ENCODE data around the gene PTOV1.

PTOV1 gene

DNA sequence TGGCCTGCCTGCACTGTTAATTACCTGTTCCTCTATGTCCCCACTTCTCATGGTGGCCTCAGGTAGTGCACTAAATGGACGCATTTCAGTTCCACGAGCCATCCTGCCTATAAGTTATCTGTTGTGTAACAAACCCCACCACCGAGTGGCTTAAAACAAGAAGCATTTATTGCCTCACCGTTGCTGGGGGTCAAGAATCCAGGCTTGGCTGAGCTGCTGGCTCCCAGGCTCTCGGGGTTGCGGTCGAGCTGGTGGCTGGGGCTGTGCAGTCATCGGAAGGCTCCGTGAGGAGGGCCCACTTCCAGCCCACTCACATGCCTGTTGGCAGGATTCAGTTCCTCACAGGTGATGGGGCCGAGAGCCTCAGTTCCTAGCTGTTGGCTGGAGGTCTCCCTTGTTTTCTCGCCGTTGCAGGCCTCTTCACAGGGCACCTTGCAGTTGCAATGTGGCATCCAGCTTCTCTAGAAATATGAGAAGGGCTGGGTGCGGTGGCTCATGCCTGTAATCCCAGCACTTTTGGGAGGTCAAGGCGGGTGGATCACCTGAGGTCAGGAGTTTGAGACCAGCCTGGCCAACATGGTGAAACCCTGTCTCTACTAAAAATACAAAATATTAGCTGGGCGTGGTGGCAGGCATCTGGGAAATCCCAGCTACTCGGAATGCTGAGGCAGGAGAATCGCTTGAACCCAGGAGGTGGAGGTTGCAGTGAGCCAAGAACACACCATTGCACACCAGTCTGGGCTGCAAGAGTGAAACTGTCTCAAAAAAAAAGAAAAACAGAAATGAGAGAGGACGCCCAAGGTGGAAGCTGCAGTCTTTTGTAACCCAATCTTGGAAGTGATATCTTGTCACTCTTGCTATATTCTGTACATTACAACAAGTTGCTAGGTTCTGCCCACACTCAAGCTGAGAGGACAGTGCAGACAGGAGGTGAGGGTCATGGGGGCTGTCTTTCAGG lies 6.5 kb upstream of the PTOV1 start:
- DNase-seq (ENCODE audit: low read depth), result no peak

DNA sequence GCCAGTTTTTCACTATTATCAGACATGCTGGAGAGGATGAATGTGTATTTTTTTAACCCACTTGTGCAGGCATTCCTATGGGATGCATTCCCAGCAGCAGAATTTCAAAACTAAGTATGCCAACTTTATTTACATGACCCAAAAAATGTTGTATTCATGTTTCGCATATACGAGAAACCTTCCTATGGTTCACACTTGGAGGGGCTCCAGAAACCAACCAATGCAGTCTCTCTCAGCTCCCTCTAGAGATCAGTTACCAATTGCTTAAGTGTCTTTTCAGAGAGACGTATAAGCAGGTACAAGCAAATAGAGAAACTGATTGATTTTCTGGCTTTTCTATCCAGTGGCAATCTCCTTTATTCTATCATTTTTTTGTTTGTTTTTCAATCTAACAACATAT lies 5.5 kb upstream of the PTOV1 start:
- DNase-seq (ENCODE audit: low read depth), result no peak

DNA sequence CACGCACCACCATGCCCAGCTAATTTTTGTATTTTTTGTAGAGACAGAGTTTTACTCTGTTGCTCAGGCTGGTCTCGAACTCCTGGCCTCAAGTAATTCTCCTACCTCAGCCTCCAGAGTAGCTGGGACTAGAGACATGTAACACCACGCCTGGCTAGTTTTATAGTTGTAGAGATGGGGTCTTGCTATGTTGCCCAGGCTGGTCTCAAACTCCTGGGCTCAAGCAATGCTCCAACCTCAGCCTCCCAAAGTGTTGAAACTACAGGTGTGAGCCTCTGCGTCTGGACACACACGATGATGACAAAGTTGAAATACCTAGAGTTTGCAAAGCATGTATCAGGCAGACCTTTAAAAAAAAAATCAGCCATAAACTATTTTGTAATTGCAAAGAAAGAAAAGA lies 4.6 kb upstream of the PTOV1 start:
- no peak for DNase-seq (ENCODE audit: low read depth)

DNA sequence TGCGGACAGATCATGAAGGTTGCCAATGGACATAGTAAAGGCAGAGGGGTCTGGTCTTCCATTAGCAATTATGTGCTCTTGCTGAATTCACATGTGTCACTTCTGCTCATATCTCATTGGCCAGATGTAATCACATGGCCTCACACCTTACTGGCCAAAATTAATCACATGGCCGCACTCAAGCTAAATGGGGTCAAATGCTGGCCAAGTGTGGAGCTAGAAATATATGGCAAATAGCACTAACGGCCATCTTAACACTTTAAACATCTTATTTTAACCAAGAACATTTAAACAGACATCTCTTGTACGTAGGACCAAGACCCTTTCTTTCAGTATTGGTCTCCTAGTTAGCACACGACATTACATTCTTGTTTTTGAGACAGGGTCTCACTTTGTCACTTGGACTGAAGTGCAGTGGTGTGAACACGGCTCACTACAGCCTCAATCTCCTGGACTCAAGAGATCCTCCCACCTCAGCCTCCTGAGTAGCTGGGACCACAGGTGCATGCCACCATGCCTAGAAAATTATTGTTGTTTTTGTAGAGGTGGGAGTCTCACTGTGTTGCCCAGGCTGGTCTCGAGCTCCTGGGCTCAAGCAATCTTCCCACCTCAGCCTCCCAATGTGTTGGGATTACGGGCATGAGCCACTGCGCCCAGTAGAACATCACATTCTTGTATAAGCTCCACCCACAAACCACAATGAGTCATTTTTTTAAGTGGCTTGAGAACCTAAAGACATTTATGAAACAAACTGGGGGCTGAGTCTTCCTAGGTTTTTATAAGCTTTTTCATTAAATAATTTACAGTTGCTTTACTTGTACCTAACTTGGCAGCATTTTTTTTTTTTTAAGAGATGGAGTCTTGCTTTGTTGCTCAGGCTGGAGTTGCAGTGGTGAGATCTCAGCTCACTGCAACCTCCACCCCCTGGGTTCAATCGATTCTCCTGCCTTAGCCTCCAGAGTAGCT lies 2.9 kb upstream of the PTOV1 start:
- peak; percentile 71 for DNase-seq (ENCODE audit: low read depth)

DNA sequence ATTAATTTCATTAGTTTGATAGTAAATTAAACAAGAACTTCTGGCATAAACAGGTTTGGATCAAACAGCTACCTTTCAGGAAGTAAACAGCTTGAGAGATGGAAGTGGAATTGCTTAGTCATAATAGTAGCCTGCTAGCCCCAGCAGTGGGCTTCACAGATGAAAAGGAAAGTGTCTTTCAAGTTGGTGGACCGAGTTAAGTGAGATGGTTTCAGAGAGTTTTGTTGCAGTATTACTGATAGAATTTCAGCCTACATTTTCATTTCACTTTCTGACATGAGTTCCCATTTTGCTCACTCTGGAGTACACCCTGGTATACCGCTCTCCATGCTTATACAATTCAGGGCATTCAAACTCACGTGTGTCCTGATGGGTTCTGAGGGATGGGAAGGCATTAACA lies 2.0 kb upstream of the PTOV1 start:
- DNase-seq (ENCODE audit: low read depth), result no peak

DNA sequence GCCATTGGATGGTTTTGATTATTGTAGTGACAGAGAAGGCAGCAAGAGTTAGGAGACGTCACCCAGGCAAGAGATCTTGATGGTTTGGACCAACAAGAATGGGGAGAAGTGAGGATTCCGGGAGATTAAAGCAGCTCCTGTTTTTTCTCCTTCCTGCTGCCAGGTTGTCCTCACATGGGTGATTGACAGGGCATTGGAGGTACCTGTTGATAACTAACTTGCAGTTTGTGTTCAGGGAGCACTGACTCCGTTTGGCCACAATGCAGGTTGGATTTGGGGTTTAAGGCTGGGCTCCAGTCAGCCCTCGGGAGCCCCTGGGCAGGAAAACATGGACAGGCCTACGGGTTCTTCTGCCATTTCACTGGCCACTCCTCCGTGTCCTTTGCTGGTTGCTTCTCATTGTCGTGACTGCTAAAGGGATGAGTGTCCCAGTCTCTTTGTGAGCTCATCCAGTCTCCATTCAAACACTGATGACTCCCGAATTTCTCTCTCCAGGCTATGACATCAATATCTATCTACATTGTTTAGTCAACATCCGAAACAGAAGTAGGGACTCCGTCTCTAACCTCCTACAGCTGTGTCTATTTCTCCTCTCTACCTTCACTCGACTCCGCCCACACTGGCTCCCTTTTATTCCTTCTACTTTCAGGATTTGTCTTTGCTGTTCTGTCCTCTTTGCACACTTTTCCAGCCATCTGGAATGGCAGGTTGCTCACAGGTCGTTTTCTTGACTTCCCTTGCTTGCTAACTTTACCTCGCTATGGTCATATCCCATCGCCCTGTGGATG lies 1.3 kb upstream of the PTOV1 start:
- no peak for DNase-seq (ENCODE audit: low read depth)

DNA sequence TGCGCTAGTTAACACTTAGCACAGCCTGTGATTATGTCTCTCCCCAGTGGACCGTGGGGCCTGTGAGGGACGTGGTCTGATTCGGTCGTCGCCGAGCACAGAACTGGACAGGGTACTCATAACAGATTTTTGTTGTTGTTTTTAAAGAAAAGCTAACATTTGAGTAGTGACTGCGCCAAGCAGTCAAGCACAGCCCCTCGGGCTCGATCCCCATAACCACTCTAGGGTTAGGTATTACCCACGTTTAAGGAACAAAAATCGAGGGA lies 805 bp upstream of the PTOV1 start:
- no peak for DNase-seq (ENCODE audit: low read depth)

DNA sequence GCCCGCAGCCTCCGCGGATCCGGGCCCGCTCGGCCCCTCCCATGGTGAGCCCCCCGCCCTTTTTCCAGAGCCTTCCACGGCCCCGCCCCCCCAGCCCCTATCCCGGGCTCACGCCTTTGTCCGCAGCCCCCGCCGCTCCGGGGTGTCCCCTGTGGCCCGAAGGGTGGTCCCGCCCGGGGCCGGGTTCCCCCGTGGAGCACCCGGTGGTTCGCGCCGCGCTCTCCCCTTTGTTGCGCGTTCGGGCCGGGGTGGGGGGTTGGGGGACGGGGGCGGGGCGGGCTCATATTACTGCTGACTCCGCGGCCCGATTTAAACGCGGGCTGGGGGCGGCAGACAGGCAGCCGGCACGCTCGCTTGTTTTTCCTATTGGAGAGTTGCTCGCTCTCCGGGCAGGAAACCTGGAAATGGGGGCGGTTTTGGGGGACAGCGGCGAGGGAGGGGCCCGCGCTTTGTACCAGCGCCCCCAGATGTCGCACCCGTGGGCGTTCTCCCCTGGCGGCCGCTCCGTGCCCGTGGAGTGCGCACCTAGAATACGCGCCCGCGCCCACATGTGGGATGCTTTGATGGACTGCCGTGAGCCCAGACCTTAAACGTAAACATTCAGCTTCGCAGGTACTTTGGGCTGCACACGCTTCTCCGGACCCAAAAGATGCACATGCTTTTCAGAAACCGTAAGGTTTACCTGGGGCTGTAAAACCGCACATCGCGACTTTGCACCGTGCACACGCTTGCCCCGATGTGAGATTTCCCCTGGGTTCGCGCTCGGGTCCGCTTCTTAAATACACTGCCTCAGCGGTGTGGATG lies 699 bp downstream of the PTOV1 start:
- no peak for DNase-seq (ENCODE audit: low read depth)

DNA sequence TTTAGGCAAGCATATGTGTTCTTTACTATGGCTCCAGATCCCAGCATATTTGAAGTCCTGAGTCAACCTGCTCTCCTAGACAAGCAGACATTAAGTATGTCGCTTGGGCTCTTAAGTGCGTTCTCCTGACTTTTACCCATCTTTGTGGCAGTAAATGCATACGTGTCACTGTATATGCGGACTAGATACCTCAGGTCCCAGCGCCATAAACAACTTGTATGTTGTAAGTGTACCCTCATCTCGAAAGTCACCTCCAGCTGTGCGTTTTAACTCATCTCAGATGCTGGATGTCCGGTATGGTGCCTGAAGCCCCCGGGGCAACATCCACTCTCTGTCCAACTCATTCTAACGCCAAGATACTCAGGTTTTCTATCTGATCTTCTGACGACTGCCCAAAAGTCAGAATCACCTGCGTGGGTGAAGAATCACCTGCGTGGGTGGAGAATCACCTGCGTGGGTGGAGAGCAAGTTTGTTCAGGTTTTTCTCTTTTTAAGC lies 1.7 kb downstream of the PTOV1 start:
- DNase-seq (ENCODE audit: low read depth), result no peak

DNA sequence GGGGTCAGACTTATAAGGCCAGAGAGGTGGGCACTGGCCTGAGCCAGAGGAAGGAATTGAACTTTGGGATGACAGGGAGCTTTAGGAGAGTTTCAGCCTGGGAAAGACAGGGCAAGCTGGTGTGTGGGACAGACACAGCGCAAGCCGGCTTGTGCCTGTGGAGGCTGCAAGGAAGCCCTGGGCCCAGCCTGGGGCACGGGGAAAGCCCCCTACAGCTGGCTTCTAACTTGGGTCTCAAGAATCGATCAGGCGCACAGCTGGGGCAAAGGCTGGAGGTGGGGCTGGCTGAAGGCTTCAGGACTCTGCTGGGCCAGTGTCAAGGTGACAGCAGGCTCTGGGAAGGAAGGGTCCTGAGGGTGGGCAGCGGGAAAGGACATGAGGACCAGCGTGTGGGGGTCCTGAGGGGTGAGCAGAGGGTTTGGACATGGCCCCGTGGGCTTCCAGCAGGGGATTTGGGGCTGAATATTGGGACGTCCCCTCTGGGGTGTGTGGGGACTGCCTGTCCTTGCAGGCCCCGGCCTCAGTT lies 3.0 kb downstream of the PTOV1 start:
- DNase-seq (ENCODE audit: low read depth), result no peak

DNA sequence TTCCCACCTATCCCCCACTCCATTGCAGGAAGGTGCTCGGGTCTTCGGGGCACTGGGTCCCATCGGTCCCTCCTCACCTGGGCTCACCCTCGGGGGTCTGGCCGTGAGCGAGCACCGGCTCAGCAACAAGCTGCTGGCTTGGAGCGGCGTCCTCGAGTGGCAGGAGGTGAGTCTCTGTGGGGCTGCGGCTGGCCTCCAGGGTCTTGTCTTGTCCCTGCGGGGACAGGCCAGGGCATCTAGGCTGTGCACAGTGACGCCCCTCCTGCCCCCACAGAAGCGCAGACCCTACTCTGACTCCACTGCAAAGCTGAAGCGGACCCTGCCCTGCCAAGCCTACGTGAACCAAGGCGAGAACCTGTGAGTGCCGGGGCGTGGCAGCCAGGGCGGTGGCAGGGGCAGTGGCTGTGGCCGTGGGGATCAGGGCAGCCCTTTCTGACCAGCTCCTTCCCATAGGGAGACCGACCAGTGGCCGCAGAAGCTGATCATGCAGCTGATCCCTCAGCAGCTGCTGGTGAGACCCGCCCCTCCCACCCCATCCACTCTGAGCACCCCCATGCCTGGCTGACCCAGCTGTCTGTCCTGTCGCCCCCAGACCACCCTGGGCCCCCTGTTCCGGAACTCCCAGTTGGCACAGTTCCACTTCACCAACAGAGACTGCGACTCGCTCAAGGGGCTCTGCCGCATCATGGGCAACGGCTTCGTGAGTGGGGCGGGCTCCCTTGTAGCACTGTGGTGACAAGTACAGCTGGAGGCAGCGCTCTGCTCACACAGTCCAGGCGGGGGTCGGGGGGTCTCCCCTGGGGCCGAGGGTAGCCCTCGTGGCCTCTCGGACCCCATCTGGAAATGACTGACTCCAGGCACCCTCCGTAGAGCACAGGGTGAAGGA lies 3.7 kb downstream of the PTOV1 start:
- no peak for DNase-seq (ENCODE audit: low read depth)

DNA sequence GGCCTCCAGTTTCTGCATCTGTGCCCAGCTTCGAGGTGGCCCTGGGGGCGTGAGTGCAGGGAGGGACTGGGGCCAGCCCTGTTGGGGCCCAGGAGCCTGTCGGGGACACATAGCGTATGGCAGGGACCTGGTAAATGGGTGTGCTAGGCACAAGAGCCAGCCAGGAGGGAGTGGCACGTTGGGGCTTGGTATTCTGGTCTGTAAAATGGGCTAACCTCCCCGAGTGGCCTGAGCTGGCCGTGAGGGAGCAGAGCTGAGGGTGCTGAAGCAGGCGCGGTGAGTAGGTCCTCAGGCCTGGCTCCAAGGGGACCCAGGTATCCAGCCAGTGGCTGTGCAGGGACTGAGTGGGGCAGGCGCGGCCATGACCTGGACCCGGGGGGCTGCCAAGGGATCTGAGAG lies 4.3 kb downstream of the PTOV1 start:
- no peak for DNase-seq (ENCODE audit: low read depth)

DNA sequence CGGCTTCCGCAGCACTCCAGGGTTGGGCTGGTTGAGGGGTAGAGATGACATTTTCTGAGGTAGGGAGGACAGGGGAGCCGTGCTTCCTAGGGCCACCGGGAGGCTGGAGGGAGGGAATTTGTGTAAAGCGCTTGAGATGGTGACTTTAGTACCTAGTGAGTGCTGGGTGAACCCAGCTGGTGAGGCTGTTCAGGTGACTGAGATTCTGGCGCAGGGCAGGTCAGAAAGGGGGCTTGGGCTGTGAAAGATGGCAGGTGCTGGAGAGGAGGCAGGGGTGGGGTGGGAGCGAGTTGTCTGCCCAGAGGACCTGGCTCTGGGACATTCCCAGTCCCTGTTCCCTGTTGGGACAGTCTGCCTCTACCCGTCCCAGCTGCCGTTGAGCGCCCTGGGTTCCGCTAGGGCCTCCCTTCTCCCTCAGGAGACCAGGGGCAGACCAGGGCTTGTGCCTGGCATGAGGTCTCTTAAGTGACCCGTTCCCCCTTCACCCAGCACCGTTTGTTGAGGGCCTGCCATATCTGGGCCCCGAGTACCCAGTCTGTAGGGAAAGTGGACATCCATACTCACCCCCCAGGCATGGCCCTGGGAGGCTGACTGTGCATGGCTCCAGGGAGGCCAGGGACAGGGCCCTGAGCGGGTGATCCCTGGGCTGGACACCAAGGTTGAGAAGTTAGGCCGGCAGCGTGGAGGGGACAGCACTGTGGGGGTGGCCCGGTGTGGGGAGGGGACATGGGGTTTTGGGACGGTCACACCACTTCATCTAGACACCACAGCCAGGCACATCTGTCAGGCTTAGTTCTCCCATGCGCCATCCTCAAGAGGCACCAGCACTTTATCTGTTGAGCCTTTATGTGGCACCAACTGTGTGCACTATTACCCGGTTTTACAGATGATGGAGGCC lies 5.0 kb downstream of the PTOV1 start:
- DNase-seq (ENCODE audit: low read depth), result no peak

DNA sequence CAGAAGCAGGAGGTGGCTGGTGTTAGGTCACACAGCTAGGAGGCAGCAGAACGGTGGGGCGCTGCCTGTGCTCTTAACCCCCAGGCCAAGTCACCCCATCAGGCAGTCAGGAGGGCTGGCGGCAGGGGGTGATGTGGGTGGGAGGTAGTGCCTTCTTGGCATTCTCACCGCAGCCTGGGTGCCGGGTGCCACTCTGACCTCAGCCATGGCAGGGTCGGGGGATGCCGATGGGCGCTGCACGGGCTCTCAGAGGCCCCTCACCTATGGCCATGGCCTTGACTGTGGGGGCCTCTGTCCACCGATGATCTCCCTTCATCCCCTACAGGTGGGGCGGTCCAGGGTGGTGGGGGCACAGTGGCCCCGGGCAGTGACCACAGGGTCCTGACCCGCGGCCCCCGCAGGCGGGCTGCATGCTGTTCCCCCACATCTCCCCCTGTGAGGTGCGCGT lies 5.6 kb downstream of the PTOV1 start:
- DNase-seq (ENCODE audit: low read depth), result no peak

DNA sequence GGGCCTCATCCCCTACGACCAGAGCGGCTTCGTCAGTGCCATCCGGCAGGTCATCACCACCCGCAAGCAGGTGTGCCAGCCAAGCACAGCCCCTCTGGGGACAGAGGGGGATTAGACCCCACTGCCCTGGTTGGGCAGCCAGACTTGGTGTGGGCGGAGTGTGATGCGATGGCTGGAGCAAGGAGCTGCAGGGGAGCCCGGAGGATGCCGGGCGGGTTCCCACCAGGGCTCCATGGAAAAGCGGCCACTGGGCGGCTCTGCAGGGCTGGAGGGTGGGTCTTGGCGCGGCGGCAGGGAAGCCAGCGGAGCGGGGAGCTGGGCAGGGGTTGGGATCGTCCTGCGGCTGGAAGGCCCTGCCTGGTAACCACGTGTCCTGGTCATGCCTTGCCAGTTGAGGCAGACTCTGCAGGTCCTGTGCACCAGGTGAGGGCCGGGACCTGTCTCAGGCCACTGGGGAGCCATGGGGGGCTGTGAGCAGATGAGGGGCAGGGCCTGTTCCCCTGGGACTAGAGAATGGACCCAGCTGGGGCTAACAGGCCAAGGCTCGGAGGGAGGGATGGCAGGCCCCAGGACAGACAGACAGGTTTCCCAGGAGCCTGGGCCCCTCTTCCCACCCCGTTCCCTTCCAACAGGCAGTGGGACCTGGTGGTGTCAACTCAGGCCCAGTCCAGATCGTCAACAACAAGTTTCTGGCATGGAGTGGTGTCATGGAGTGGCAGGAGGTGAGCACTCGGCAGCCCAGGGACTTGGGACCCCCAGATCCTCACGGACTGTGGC lies 6.3 kb downstream of the PTOV1 start:
- DNase-seq (ENCODE audit: low read depth), result no peak

DNA sequence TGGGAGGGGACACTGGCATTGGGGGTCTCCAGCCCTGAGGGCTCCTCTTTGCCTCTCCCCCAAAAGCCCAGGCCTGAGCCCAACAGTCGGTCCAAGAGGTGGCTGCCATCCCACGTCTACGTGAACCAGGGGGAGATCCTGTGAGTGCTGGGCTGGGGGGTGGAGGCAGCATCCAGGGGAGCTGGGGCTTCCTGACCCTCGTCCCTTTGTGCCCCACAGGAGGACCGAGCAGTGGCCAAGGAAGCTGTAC lies 6.8 kb downstream of the PTOV1 start:
- no peak for DNase-seq (ENCODE audit: low read depth)

DNA sequence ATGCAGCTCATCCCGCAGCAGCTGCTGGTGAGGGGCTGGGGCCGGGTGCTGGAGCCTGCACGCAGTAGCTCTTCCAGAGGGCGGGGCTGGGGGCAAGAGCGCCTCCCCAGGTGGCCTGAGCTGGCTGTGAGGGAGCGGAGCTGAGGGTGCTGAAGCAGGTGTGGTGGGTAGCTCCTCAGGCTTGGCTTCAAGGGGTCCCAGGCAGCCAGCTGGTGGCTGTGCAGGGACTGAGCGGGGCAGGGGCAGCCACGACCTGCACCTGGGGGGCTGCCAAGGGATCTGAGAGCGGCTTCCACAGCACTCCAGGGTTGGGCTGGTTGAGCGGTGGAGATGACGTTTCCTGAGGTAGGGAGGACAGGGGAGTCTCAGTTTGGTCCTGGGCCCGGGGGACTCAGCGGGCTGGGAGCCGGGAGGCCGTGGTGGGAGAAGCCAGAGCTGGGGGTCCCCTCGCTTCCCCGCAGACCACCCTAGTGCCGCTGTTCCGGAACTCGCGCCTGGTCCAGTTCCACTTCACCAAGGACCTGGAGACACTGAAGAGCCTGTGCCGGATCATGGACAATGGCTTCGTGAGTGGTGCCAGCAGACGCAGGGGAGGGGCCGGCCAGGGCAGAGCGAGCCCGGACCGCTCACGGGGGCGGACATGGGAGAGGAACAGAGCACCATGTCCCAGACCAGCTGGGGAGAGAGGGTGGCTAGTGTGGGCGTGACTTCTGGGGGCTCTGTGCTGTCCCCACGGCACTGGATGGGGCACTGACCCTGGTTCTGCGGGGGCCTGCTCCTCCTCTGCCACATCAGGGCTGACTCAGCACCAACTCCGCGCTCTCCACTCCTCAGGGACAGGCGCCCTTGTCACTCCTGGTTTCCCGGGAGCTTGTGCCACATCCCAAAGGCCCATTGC lies 7.4 kb downstream of the PTOV1 start:
- no peak for DNase-seq (ENCODE audit: low read depth)
